Thoracic aorta (tissue), 2 donors: Measurements from ENCODE around the gene ONECUT2. TPM values are rescaled to one million over a fixed set of nuclear protein-coding genes. Genes with fewer than 3 reads are reported as not detected.

Experiments
- ATAC-seq: fragments of 150-250 bp; one replicate; pipeline ENCODE4 v1.8.0; 2017; ENCODE audit warnings: low read depth; ENCODE audit not compliant: insufficient number of reproducible peaks, low FRiP score
- DNase-seq: peaks from one replicate; pipeline ENCODE4 v3.0.0-alpha.2; 2020; ENCODE audit warnings: low spot score
- H3K27ac ChIP-seq, 2 donors: fragments of 200-600 bp; sonication (generic); 1 replicate in 1 of 2; 2 replicates in 1 of 2; pipeline ENCODE4 v1.5.1; 2016; ENCODE audit warnings: mild to moderate bottlenecking in 2 of 2, moderate library complexity in 2 of 2
- H3K27me3 ChIP-seq: fragments of 200-600 bp; sonication (generic); replicated peaks from 2 replicates; pipeline ENCODE4 v1.6.0; 2016; ENCODE audit warnings: mild to moderate bottlenecking; ENCODE audit not compliant: insufficient read depth
- H3K36me3 ChIP-seq: fragments of 200-600 bp; sonication (generic); one replicate; pipeline ENCODE4 v1.5.1; 2016
- H3K4me1 ChIP-seq, 2 donors: fragments of 200-600 bp; sonication (generic); 1 replicate in 1 of 2; 2 replicates in 1 of 2; pipeline versions ENCODE4 v1.5.1 to v1.6.0; 2016; ENCODE audit warnings: low read depth in 2 of 2, mild to moderate bottlenecking in 1 of 2; ENCODE audit not compliant: control insufficient read depth in 1 of 2
- H3K4me3 ChIP-seq: fragments of 200-600 bp; sonication (generic); 2 replicates; pipeline ENCODE4 v1.5.1; 2016; ENCODE audit warnings: mild to moderate bottlenecking
- H3K9me3 ChIP-seq: fragments of 200-600 bp; sonication (generic); 2 replicates; pipeline ENCODE4 v1.5.1; 2016
- CTCF ChIP-seq: fragments of 200-600 bp; sonication (generic); IDR thresholded peaks from one replicate; pipeline ENCODE4 v1.5.1; 2019; ENCODE audit warnings: antibody characterized with exemption
- total RNA-seq, 2 donors: library from RNA; depleted of rRNA; stranded (reverse); fragments of >200 nt; gene quantifications; one replicate each; pipeline versions ENCODE4 v1.1.0 to v1.2.3, GENCODE V29; 2016

ONECUT2 gene
- total RNA-seq, 2 donors from 2014 or later = not detected

- peaks cover 41% of the 10 kb centered on the region for H3K27me3 ChIP-seq
- H3K4me1 ChIP-seq = peaks cover 13 to 56% of the 10 kb centered on the region in 2 donors
- ATAC-seq = no peak
- no peak for DNase-seq
- H3K36me3 ChIP-seq = no peaks in the 10 kb centered on the region
- TF ChIP-seq CTCF = no peak
- H3K9me3 ChIP-seq = no peaks in the 10 kb centered on the region
- no peak overlapping the region for H3K27ac ChIP-seq
- no peak overlapping the region for H3K4me3 ChIP-seq
Observed at GRCh38 chr18:57438743-57439608, 3.8 kb downstream of the ONECUT2 start.

GRCh38 chr18:57439609-57439968 lies 4.4 kb downstream of the ONECUT2 start:
- no peak overlapping the region for H3K27ac ChIP-seq
- H3K27me3 ChIP-seq = peaks cover 41% of the 10 kb centered on the region
- H3K4me1 ChIP-seq = peaks cover 13 to 52% of the 10 kb centered on the region in 2 donors
- ATAC-seq (no peak), DNase-seq (no peak)
- no peak overlapping the region for H3K4me3 ChIP-seq
- no peaks in the 10 kb centered on the region for H3K9me3 ChIP-seq
- no peaks in the 10 kb centered on the region for H3K36me3 ChIP-seq
- TF ChIP-seq CTCF = no peak

- H3K27ac ChIP-seq = no peak overlapping the region
- H3K4me3 ChIP-seq = no peak overlapping the region
- H3K9me3 ChIP-seq = no peaks in the 10 kb centered on the region
- peaks cover 13 to 48% of the 10 kb centered on the region in 2 donors for H3K4me1 ChIP-seq
- H3K36me3 ChIP-seq = no peaks in the 10 kb centered on the region
- peaks cover 41% of the 10 kb centered on the region for H3K27me3 ChIP-seq
- DNase-seq (no peak), ATAC-seq (no peak)
- no peak for TF ChIP-seq CTCF
Observed at GRCh38 chr18:57439985-57440330, 4.8 kb downstream of the ONECUT2 start.

GRCh38 chr18:57440331-57441070 lies 5.3 kb downstream of the ONECUT2 start:
- no peak for DNase-seq

More at GRCh38 chr18:57440331-57441070, 5.3 kb downstream of the ONECUT2 start:
- no peak overlapping the region for H3K4me3 ChIP-seq
- H3K9me3 ChIP-seq = no peaks in the 10 kb centered on the region
- H3K36me3 ChIP-seq = no peaks in the 10 kb centered on the region
- H3K27ac ChIP-seq = no peak overlapping the region
- ATAC-seq = no peak
- no peak for TF ChIP-seq CTCF
- peaks cover 41% of the 10 kb centered on the region for H3K27me3 ChIP-seq
- H3K4me1 ChIP-seq = peaks cover 13 to 47% of the 10 kb centered on the region in 2 donors
